K562 (cell line): ENCODE measurements around the gene CEP85L. TPM values are rescaled to one million over a fixed set of nuclear protein-coding genes. Genes with fewer than 3 reads are reported as not detected.

ENCODE experiments used
- ATAC-seq: fragments of 200-7000 bp; cut with Tn5 transposase; 3 replicates; pipeline ENCODE4 v1.9.1; 2020; ENCODE audit warnings: moderate library complexity
- BruUV-seq: library from RNA; stranded (reverse); fragments of 400-500 nt; replicated peaks from 2 replicates; lab custom pipeline; 2021; lab: Mats Ljungman, UMichigan
- CTCF ChIA-PET: fragments of 300-600 bp; formaldehyde crosslinking; extraction: SDS; loops from one replicate; lab custom pipeline; 2021; ENCODE audit warnings: low intra/inter-chr PET ratio; lab: Yijun Ruan, JAX
- POLR2A ChIA-PET: fragments of 300-600, 350-650 bp; sonication (Branson Sonifier 250); formaldehyde crosslinking; extraction: SDS; loops from one replicate; lab custom pipeline; 2021; ENCODE audit warnings: antibody characterized with exemption, inconsistent platforms; lab: Yijun Ruan, JAX
- DNase-seq, 4 experiments: peaks; one replicate each; pipeline versions ENCODE4 v3.0.0 to v3.0.0-alpha.2; 2011 to 2018; ENCODE audit warnings: low spot score in 3 of 4, mixed read lengths in 3 of 4; ENCODE audit errors: extremely low read depth in 1 of 4
- FAIRE-seq: peaks from 2 replicates; lab custom pipeline; 2011; peaks lifted over from hg19 to GRCh38; lab: Jason Lieb, UNC
- H2AFZ ChIP-seq: 2 replicates; pipeline ENCODE4 v1.6.0; 2011; ENCODE audit warnings: low read depth, low read length, control low read depth, inconsistent platforms
- H3K27ac ChIP-seq: fragments of 200-600 bp; 3 replicates; pipeline ENCODE4 v1.8.0; 2011; ENCODE audit warnings: low read depth, mild to moderate bottlenecking, control low read depth, inconsistent platforms, low read length, moderate library complexity, mixed read lengths; ENCODE audit errors: extremely low read depth
- H3K27me3 ChIP-seq, 2 experiments: fragments of 300-600 bp in 1 of 2; 2 replicates in 1 of 2; 3 replicates in 1 of 2; pipeline versions ENCODE4 v1.6.0 to v1.8.0; 2011; ENCODE audit warnings: inconsistent platforms in 2 of 2, low read length in 2 of 2, mild to moderate bottlenecking in 1 of 2, mixed read lengths in 1 of 2, moderate library complexity in 1 of 2; ENCODE audit not compliant: control insufficient read depth in 2 of 2, insufficient read depth in 2 of 2
- H3K36me3 ChIP-seq: fragments of 300-600 bp; 3 replicates; pipeline ENCODE4 v1.8.0; 2011; ENCODE audit warnings: mild to moderate bottlenecking, low read length, inconsistent platforms; ENCODE audit not compliant: control insufficient read depth, insufficient read depth
- H3K4me1 ChIP-seq, 2 experiments: fragments of 200-600 bp in 1 of 2; replicated peaks in 1 of 2; 2 replicates in 1 of 2; 3 replicates in 1 of 2; pipeline versions ENCODE4 v1.5.1 to v1.8.0; 2011; ENCODE audit warnings: inconsistent platforms in 2 of 2, low read length in 2 of 2, mild to moderate bottlenecking in 1 of 2, mixed read lengths in 1 of 2, moderate library complexity in 1 of 2; ENCODE audit not compliant: control insufficient read depth in 2 of 2, insufficient read depth in 2 of 2
- H3K4me2 ChIP-seq: 2 replicates; pipeline ENCODE4 v1.6.1; 2011; ENCODE audit warnings: low read length, control low read depth, inconsistent platforms, mixed read lengths; ENCODE audit not compliant: insufficient read depth
- H3K4me3 ChIP-seq: fragments of 200-600 bp; sonication (generic), shearing (Covaris generic); 2 replicates; pipeline ENCODE4 v1.5.1; 2016; ENCODE audit warnings: control low read depth, inconsistent platforms
- H3K79me2 ChIP-seq: fragments of 200-600 bp; 3 replicates; pipeline ENCODE4 v1.8.0; 2011; ENCODE audit warnings: low read length, inconsistent platforms; ENCODE audit not compliant: control insufficient read depth, insufficient read depth
- H3K9ac ChIP-seq, 2 experiments: 2 replicates each; pipeline versions ENCODE4 v1.6.0 to v1.6.1; 2011; ENCODE audit warnings: low read depth in 2 of 2, low read length in 2 of 2, control low read depth in 1 of 2, inconsistent platforms in 1 of 2, mild to moderate bottlenecking in 1 of 2, mixed read lengths in 1 of 2; ENCODE audit not compliant: insufficient read depth in 1 of 2
- H3K9me1 ChIP-seq: one replicate; pipeline ENCODE4 v1.6.0; 2011; ENCODE audit warnings: inconsistent platforms, mild to moderate bottlenecking, low read length, moderate library complexity; ENCODE audit not compliant: control insufficient read depth, insufficient read depth
- H3K9me3 ChIP-seq: replicated peaks from 2 replicates; pipeline ENCODE4 v1.5.1; 2011; ENCODE audit warnings: low read depth, low read length, inconsistent platforms; ENCODE audit not compliant: control insufficient read depth, insufficient read depth
- H4K20me1 ChIP-seq: replicated peaks from 2 replicates; pipeline ENCODE4 v1.6.1; 2011; ENCODE audit warnings: low read length, inconsistent platforms, mixed read lengths; ENCODE audit not compliant: control insufficient read depth, insufficient read depth
- GATAD2A ChIP-seq: fragments of 450-650 bp; IDR thresholded peaks from 2 replicates; pipeline ENCODE4 v1.6.1; 2017
- GMEB1 ChIP-seq: fragments of 250-450 bp; sonication (Bioruptor Pico); IDR thresholded peaks from 2 replicates; pipeline ENCODE4 v1.4.0; 2020; ENCODE audit warnings: mild to moderate bottlenecking
- KAT8 ChIP-seq: fragments of 450-650 bp; IDR thresholded peaks from 2 replicates; pipeline ENCODE4 v1.6.1; 2016; ENCODE audit warnings: low read depth, mild to moderate bottlenecking
- MGA ChIP-seq: fragments of 450-650 bp; IDR thresholded peaks from 2 replicates; pipeline ENCODE4 v1.6.1; 2016; ENCODE audit warnings: mild to moderate bottlenecking, moderate library complexity
- STAG1 ChIP-seq: sonication (generic); formaldehyde crosslinking; IDR thresholded peaks from 2 replicates; pipeline ENCODE4 v1.5.0; 2020; ENCODE audit warnings: missing genetic modification reagents, borderline replicate concordance
- TEAD4 ChIP-seq, 2 experiments: sonication (generic) in 1 of 2; formaldehyde crosslinking in 1 of 2; IDR thresholded peaks; 2 replicates each; pipeline versions ENCODE4 v1.6.1 to v1.8.0; 2012 to 2022; ENCODE audit warnings: borderline replicate concordance in 1 of 2, inconsistent platforms in 1 of 2, low read length in 1 of 2, mild to moderate bottlenecking in 1 of 2, missing genetic modification reagents in 1 of 2
- ZEB2 ChIP-seq: fragments of 450-650 bp; IDR thresholded peaks from 2 replicates; pipeline ENCODE4 v1.6.1; 2016
- WGBS: fragments of 100-300 bp; shearing (Covaris generic); methylation state at CpG from one replicate; pipeline ENCODE4 v1.1.6; 2016; ENCODE audit warnings: low coverage, mixed read lengths; ENCODE audit not compliant: insufficient coverage; ENCODE audit errors: missing lambda C conversion rate; 5-methylcytosine and 5-hydroxymethylcytosine counted together
- in situ Hi-C: fragments of 300-500 bp; cut with MboI; formaldehyde crosslinking; loops from 4 replicates; pipeline ENCODE4 v1.15.0; 2018; ENCODE audit warnings: inconsistent platforms, mixed read lengths
- intact Hi-C: fragments of 100-400 bp; cut with micrococcal nuclease; formaldehyde crosslinking; loops from 2 replicates; pipeline ENCODE4 v1.14.2; 2022
- polyA plus RNA-seq, 8 experiments: library from polyadenylated mRNA; depleted of rRNA in 4 of 8; stranded (reverse) in 5 of 8; unstranded in 3 of 8; fragments of >200 nt; fragmentation: Nextera tagmentation in 2 of 8; fragmentation: Illumina TruSeq in 1 of 8; extraction: Ambion mirVana in 2 of 8; extraction: Trizol in 1 of 8; gene quantifications; 2 replicates each; pipeline versions ENCODE4 v1.2.1 to v1.2.3, GENCODE V29; 2011 to 2014; ENCODE audit warnings: inconsistent platforms in 1 of 8, missing spikeins in 1 of 8
- total RNA-seq, 7 experiments: library from RNA; depleted of rRNA in 6 of 7; stranded (reverse); fragments of >200 nt in 6 of 7; fragmentation: Illumina TruSeq in 2 of 7; extraction: Trizol in 2 of 7; gene quantifications; 2 replicates each; pipeline versions ENCODE4 v1.2.1 to v1.2.3, GENCODE V29; 2011 to 2021; ENCODE audit warnings: low replicate concordance in 1 of 7

The CEP85L gene
- total and polyA plus RNA-seq, 9 of the 15 experiments (the other 6 are each of a cell fraction or from before 2014, with no cell fraction given), result 4.5 to 15.8 (median 8.3) TPM

DNA sequence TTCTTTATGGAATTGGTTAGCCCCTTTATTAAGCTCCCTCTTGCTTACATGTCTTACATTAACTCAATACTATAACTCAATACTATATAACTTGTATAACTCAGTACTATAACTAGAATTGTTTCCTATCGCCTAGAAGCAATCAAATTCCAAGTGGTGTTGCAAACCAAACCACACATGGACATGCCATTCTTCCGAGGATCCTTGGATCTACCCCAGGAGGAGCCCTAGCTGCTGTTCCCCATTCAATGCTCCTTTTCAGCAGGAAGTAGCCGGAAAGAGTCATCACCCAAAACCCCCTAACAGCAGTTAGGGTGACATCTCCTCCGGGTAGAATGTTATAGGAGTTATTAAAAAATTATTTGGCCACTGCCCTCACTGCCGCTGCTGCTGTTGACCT lies 62.8 kb downstream of the CEP85L start:
- POLR2A ChIA-PET, result interaction anchor here (0.9 kb wide), 1 partner anchor 277 kb away, joined by 3 read pairs; no protein-coding TSS in a partner anchor
- in situ Hi-C loops, result no loop called here
- Histone ChIP-seq H3K27me3 (no peaks in the 10 kb centered on the region), H3K4me3 (no peak overlapping the region), H3K9me3 (no peaks in the 10 kb centered on the region), H3K9ac (no peak overlapping the region), H4K20me1 (no peaks in the 10 kb centered on the region; the same call in 1 of the 2 replicates), H3K79me2 (peaks cover 3% of the 10 kb centered on the region; the same call in 1 of the 3 replicates), H3K4me1 (no peaks in the 10 kb centered on the region), H3K4me2 (no peak overlapping the region), H3K27ac (no peak overlapping the region), H3K9me1 (no peaks in the 10 kb centered on the region), H2AFZ (no peak overlapping the region), H3K36me3 (no peaks in the 10 kb centered on the region; the same call in 2 of the 3 replicates)
- CTCF ChIA-PET, result no interaction called here
- FAIRE-seq, result no peak
- no TSS peak for BruUV-seq
- ATAC-seq, result no peak
- WGBS, result 88% methylated on average over 5 of the region's 5 CpGs
- no peak for DNase-seq
- intact Hi-C loops, result no loop called here
- TF ChIP-seq STAG1 (CRISPR knock-in tag) (no peak), GMEB1 (CRISPR knock-in tag) (no peak), GATAD2A (no peak), ZEB2 (no peak), KAT8 (no peak), MGA (no peak), TEAD4 (IDR thresholded peaks at IDR 0.05; ENCODE audit: low read length) (no peak), TEAD4 (CRISPR knock-in tag; IDR thresholded peaks at IDR 0.05; ENCODE audit: borderline replicate concordance) (no peak)
